Glomerular visceral epithelial cell (primary cell): ENCODE data around the gene SDK2.

Experiments
- DNase-seq: peaks from one replicate; pipeline ENCODE4 v3.0.0-alpha.2; 2016; ENCODE audit errors: extremely low spot score

Gene SDK2

GRCh38 chr17:73423159-73423715, 221.0 kb downstream of the SDK2 start:
- no peak for DNase-seq

DNA sequence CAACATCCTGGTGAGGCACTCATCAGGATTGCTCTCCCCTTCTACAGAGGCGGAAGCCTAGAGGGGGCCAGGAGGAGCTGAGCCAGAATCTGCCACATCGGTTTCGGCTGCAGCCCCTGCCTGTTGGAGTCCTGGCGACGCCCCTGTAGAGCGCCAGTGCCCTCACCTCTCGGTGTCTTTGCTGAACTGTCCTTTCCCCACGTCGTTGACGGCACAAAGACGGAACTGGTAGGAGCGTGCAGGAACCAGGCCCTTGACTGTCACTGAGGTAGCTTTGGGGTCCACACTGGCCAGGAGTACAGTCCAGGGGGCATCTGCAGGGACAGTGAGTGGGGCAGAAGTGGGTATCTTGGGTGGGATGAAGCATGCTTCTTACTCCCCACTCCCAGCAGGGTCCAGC, 222.1 kb downstream of the SDK2 start:
- DNase-seq = no peak

DNA sequence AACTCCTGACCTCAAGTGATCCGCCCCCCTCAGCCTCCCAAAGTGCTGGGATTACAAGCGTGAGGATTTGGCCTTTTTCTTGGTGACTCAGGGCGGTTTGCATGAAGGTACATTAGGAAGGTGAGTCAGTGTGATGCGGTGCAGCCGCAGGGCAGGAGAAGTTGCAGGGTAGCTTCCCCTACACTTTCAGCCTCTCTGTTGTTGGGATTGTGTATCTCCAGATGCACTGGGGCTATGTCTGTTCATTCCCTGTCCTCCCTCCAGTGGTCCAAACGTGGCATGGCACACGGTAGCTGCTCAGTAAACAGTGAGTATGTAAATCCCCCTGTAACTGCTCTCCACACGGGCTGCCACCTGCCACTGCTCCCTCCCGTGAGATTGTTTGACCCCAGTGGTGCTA, 223.3 kb downstream of the SDK2 start:
- peak; percentile 71 for DNase-seq

DNA sequence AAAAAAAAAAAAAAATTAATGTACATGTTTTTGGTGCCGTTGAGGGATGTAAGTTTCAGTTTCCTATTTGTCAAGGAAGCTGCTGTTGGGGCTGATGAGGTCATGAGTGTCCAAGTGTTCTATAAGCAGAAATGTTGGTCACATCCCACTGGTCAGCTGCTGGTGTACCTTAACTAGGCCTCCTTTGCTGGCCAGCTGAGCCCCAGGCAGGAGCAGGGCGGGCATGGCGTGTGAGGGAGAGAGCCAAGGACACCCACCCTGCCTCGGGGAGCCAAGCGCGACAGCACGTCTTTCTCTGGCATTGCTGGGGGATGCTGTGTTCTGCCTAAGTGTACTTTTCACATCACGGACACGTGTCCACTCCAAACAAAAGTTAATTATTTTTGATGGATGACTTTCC, 224.4 kb downstream of the SDK2 start:
- DNase-seq = peak; percentile 43

- DNase-seq = no peak
Measured at GRCh38 chr17:73419051-73419450, 225.2 kb downstream of the SDK2 start.

DNA sequence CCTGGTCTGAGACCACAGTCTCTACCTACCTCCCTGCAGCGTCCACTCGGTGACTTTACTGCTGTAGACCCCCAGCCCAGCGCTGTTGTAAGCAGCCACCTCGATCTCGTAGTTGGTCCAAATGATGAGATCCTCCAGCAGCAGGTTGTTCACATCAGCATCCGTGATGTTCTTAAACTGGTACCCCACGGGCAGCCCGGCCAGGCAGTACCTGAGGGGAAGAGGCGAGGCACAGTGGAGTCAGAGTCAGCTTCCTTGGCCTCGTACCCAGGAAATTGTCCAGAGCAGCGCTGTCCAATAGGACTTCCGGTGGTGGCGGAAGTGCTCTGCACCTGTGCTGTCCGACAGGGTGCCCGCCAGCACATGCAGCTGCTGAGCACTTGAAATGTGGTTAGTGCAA, 228.5 kb downstream of the SDK2 start:
- no peak for DNase-seq

DNA sequence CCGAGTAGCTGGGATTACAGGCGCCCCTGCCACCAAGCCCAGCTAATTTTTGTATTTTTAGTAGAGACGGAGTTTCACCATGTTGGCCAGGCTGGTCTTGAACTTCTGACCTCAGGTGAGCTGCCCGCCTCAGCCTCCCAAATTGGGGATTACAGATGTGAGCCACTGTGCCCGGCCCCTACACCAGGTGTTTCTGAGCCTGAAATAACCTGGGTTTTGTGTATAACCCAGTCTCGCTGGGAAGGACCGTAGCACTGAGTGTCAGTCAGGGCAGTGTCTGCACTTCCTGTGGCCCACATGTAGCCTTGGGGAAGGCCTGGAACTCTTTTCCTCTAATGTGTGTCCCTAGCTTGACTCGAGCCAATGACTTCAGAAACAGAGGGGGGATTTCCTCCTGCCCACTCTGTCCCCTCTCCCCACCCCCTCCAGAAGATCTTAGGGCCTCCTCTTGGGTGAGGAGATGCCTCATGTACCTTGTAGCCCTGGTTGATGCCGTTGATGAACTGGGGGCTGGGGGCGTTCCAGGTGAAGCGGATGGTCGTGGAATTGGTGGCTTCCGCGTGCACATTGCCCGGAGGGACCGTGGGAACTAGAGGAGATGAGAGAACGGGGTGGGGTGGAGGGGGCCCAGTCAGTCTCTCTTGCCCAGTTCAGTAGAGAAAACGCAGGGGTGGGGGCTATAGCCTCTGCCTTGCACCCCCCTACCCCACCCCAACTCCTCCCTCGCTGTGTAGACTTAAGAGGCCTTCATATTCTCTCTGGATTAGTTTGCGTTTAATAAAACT, 229.9 kb downstream of the SDK2 start:
- no peak for DNase-seq

DNA sequence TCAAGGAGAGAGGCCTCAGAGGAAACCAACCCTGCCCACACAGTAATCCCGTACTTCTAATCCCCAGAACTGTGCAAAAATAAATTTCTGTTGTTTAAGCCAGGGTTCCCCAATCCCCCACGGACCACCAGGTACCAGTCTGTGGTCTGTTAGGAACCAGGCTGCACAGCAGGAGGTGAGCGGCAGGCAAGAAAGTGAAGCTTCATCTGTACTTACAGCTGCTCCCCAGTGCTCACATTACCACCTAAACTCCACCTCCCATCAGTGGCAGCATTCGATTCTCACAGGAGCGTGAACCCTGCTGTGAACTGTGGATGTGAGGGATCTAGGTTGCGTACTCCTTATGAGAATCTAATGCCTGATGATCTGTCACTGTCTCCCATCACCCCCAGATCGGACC, 231.3 kb downstream of the SDK2 start:
- no peak for DNase-seq

- DNase-seq = no peak
Measured at GRCh38 chr17:73411313-73411747, 232.9 kb downstream of the SDK2 start.

DNA sequence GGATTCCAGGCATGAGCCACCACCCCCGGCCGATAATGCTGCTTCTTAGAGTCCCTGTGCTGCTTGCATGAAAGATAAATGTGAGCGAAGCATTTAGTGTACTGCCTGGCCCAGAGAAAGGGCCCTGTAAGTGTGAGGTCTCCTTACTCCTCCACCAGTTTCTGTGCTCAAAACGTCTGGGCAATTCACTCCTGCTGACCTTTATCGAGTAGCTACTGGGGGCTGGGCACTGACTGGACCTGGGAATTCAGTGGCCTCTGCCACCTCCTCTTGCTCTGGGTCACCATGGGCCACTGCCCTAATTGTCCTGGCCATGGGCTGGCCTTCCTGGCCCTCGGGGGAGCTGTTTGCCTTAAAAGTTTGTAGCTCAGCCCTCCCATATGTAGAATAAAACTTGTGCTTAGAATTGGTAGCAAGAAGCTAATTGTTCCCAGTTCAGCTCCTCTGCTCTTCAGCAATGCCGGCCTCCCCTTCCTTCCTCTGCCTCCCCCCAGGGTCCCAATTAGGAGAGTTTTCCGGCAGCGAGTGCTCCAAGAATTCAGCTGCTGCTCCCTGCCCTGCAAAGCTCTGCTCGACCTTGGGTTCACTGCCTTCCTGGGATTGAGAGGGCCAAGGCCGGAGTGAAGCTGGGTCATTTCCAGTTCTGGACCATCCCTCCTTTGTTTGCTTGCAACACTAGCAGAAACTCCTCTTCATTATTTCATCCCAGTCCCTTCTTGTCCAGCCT, 233.5 kb downstream of the SDK2 start:
- DNase-seq = no peak

- no peak for DNase-seq
Measured at GRCh38 chr17:73404246-73404645, 240.0 kb downstream of the SDK2 start.

DNA sequence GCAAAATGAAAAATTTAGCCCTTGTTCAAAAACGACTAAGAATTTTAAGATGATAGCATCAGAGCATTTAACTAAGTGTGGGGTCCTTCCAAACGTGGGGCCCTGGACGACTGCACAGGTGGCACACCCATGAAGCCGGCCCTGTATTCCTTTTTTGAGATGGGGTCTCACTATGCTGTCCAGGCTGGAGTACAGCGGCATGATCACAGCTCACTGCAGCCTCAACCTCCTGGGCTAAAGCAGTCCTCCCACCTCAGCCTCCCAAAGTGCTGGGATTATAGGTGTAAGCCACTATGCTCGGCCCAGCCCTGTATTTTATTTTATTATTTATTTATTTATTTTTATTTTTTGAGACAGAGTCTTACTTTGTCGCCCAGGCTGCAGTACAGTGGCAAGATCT, 241.8 kb downstream of the SDK2 start:
- no peak for DNase-seq

DNA sequence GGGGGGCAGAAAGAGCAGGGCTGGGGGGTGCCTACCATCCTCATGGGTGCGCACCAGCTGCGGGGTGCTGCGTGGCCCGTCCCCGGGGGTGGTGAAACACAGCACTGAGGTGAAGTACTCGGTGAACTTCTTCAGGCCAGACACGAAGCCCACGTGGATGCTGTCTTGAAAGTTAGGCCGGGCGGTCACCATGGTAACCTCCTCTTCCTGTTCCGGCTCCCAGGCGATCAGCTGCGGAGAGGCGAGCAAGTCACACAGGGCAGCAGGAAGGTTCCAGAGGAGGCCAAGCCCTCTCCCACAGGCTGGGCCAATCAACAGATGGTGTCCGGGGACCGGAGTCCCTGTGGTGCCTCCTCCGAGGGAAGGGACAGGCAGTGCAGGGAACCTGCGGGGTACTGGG, 242.3 kb downstream of the SDK2 start:
- DNase-seq = no peak

DNA sequence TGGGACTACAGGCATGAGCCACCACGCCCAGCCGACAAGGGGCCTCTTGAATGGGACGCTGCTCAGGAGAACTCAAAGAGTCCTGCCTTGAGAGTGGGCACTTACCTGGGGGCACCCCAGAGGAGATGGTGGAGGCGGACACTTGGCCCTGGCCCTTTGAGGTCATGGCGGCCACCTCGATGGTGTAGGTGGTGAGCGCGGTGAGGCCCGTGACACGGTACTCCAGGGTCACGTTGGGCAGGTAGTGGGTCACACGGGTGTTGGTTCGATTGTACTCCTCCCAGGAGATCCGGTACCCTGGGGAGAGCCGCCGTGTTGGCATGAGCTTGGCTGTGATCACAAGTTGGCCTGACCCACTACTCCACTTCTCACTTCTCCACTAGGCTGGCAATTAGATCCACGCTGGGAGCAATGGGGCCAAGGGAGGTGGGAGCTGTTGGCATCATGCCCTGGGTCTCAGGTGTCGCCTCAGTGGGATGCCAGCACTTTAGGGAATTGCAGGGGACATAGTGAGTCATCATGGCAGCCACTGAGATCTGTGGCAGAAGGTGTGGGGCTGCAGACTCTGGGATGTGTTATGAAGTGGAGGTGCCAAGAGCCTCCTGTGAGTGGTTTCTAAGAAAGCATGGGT, 243.2 kb downstream of the SDK2 start:
- no peak for DNase-seq

- DNase-seq = no peak
Measured at GRCh38 chr17:73399056-73399455, 245.2 kb downstream of the SDK2 start.

DNA sequence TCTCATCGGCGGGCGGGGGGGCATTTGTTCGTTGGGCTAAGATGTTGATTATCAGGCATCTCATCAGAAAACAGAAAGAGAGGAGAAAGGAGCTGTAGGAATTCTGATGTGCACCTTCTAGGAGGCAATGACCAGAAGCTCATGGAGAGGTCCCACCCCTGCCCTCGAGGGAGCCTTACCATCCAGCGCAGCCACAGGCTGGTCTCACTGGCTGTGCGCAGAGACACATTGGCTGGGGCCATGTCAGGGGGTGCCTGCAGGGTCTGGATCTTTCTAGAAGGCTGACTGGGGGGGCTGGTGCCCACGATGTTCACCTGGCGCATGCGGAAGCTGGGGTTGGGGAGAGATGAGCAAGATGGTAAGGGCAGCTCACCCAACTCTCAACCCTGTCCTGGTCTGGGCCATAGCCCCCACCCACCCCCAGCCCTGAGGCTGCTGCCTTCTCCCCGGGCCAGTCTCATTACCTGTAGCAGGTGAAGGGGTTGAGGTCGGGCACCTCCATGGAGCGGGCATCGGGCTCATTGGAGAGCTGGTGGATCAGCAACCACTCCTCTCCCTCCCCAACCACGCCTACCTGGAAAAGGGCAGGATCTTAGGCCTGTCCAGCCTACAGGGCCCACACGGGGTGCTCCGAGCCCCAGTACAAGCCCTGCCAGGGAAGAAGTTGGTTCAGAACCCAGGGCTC, 246.2 kb downstream of the SDK2 start:
- DNase-seq = no peak

DNA sequence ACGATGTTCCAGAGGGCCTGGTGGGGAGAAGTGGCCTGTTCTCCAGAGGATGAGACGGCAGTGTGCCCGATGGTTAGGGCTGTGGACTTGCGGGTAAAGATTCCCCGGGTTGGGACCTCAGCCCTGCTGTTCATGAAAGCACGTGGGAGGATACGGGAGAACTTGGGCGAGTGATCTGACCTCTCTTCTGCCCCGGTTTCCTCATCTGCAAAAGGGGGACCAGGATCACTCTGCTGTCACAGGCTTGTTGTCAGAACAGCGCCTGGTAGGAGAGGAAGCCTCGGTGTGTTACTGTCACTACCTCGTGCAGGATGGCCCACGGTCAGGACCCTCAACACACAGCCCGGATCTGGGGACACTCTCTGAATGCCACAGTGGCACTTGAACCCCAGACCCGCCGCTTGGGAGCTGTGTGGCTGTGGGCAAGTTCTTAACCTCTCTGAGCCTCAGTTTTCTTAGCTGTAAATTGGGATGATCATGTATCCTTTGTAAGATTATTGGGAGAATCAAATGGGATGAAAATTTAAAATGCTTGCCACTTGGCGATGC, 246.9 kb downstream of the SDK2 start:
- no peak for DNase-seq

GRCh38 chr17:73396431-73397277, 247.6 kb downstream of the SDK2 start:
- DNase-seq = no peak

DNA sequence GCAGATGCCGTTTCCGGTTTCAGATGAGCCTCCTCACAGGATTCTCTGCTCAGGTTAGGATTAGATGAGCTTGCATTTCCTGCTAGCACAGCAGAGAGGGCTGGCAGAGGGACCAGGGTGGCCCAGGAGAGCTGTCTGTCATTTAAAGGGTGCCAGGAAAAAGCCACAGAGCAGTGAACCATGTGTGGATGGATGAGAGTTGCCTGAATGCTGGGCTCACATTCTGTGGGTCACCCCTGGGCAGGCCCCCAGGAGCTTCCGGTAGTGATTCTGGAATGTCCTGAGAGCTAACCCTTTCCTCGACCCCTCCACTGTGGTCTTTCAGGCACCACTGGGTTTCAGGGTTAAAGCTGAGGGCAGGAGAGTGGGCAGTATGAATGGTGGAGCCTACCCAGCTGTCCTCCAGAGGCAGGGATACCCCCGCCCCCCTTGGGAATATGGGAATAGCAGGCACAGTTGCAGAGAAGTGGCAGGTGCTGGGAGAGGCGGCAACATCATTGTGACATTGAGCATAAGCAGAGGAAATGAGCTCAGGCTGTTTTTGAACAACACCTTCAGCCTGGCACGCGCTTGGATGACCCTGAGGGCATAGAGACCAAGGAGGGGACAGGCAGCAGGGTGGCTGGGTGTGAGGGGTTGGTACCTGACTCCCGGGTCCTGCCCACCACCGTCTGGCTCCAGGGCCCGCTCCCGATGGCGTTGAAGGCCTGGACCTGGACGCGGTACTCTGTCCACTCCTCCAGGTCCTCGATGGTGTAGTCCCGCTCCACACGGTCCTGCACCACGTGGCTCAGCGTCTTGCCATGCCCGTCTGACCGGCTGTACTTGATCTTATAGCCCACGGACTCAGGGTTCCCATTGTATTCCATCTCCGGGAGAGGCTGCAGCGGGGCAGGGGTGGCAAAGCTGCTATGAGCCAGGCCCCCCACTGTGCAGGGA, 249.5 kb downstream of the SDK2 start:
- DNase-seq = peak; percentile 9

DNA sequence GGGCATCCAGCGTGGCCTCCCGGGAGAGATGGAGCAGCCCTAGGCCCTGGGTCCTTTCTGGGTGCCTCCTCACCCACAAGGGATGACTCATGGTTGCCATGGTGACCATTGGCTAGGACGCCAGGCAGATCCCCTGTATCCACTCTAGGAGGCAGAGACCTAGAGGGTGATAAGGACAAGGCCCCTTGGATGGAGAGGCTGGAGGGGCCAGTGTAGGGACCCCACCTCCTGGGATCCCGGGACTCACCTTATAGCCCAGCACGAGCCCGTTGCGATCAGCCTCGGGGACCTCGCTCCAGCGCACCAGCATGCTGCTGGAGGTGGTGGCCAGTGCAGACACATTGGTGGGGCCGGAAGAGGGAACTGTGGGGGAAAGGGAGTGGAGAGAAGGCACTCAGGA, 250.3 kb downstream of the SDK2 start:
- peak; percentile 53 for DNase-seq
